Glomerular visceral epithelial cell (primary cell): Measurements from ENCODE around the gene DOK4.
"Not testable (repeated sequence)": the region's sequence is repeated elsewhere in the genome, so short reads cannot be mapped to it uniquely, and the experiment has no call there.

ENCODE experiments used
- DNase-seq: peaks from one replicate; pipeline ENCODE4 v3.0.0-alpha.2; 2016; ENCODE audit errors: extremely low spot score

DOK4 gene

GRCh38 chr16:57447186-57447962, 38.9 kb downstream of the DOK4 start, which contains the start of the genes CIAPIN1 and COQ9:
Gene CIAPIN1 (minus strand): TSS chr16:57447385. CDS start chr16:57440928, 6,457 bp downstream.
Gene COQ9 (plus strand): TSS chr16:57447479. CDS start chr16:57447506, 27 bp downstream.
- DNase-seq, result peak; percentile 89

DNA sequence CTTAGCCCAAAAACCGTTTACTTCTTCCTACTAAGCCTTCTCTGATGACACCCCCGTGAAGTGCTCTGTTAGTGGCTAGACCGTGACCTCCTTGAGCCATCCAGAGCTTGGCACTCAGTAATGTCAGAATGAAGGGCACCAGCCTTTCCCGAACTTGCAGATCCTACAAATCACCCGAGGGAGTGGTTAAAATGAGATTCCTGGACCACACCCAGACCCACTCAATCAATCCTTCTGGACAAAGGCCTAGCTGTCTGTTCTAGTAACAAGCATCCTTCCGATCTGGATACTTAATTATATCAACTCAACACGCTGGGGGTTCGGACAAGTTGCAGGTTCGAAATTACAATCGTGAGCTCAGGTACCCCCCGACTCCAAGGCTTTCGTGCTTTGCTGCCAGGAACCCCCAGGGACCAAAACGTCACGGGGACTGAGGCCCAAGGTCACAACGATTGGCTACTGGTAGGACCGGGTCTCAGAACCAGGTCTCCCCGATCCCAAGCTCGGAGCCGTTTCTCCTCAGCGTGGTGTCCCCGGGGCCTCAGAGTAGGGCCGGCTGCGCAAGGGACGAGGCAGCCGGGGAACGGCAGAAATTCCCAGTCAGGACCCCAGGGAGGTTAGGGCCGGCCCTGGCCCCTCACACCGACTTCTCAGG, 39.6 kb downstream of the DOK4 start:
- DNase-seq, result peak; percentile 13

DNA sequence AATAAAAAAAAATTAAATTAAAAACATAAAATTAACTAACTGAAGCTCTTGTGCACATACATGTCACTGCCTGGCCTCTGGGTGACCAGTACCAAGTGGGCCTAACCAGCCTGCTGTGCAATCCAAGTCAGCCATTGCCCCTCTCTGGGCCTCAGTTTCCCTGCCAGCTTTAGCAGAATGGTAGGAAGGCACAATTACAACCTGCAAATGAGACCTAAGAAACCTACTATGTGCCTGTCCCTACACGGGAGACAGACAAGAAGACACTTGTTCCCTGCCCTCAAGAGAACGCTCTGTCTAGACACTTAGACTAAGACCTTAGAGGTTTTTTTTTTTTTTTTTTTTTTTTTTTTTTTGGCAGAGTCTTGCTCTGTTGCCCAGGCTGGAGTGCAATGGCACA, 40.8 kb downstream of the DOK4 start:
- DNase-seq, result no peak

- no peak for DNase-seq
Observed at GRCh38 chr16:57444711-57445110, 41.6 kb downstream of the DOK4 start.

DNA sequence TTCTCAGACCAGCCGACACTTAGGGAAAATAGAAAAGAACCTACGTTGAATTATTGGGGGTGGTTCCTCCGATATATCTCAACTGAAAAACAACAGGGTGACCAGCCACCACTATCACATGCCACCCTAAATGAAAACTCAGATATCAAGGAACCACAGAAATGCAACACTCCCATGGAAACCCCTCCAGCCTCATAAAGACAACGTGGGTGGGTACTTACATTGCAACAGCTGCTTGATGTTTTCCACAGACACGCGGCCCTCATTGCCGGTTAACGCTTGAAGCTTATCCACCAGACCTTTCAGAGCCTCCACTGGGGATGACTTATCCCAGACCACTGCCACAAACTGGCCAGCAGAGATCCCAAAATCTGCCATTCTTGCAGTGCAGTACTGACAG, 45.7 kb downstream of the DOK4 start:
- DNase-seq, result not testable (repeated sequence)

- DNase-seq, result not testable (repeated sequence)
Observed at GRCh38 chr16:57439947-57440346, 46.3 kb downstream of the DOK4 start.

- DNase-seq, result no peak
Observed at GRCh38 chr16:57435838-57436237, 50.5 kb downstream of the DOK4 start.

DNA sequence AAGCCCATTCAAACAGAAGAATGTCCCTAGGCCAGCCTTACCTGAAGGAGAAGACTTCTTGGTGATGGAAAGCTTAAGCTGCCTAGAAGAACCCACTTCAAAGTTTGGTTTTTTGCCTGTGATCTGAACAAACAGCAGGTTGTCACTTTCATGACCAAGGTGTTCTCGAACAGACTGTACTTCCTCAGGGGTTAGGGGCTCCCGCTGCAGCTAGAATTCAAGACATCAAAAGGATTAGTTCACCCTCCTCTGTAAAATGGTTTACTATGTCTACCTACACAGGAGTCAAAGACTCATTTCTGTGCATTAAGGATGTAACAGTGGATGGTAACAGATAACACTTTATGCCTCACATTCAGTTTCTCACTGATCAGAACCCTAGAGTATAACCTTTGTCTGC, 52.3 kb downstream of the DOK4 start:
- DNase-seq, result no peak

GRCh38 chr16:57432989-57433388, 53.3 kb downstream of the DOK4 start:
- no peak for DNase-seq

- no peak for DNase-seq
Observed at GRCh38 chr16:57432505-57432904, 53.8 kb downstream of the DOK4 start.

GRCh38 chr16:57430955-57431354, 55.3 kb downstream of the DOK4 start:
- no peak for DNase-seq

DNA sequence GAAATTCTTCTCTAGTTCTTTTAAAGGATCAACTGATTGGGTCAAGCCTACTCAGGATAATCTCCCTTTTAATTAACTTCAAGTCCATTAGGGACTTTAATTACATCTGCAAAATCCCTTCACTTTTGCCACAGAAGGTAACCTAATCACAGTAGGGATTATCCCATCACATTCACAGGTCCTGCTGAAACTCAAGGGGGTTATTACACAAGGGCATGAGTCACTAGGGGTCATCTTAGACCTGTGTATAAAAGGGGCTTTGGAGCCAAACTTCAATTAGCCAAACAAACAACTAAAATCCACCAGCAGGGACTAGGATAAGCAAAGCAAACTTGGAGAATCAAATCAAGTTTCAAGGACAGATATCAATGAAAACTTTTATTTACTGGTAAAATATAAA, 58.5 kb downstream of the DOK4 start:
- no peak for DNase-seq

DNA sequence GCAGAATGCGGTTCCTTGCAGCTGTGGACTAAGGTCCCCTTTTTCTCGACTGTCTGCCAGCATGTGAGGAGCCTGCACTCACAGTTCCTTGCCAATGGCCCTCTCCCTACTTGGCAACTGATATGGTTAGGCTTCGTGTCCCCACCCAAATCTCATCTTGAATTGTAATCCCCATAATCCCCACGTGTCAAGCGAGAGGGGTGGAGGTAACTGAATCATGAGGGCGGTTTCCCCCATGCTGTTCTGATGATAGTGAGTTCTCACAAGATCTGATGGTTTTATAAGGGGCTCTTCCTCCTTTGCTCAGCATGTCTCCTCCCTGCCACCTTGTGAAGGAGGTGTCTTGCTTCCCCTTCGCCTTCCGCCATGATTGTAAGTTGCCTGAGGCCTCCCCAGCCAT, 59.0 kb downstream of the DOK4 start:
- no peak for DNase-seq

DNA sequence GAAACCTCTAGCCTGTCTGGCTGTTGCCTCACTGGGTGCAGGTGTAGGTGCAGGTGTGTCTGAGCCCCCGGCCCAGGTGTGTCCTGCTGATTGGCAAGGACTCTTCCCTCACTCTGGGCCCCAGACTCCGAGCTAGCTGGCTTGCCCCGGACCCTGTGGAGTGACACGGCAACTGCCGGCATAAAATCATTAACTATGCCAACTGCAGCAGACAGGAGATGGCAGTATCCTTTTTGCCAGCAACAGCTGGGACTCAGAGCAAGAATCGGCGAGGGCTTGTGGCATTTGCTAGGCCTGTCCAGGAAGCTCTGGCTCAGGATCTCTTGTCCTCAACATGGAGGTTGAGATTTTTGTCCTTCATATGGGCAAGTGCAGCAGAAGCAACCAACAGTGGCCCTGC, 59.9 kb downstream of the DOK4 start:
- DNase-seq, result no peak

GRCh38 chr16:57424583-57424982, 61.7 kb downstream of the DOK4 start:
- no peak for DNase-seq

DNA sequence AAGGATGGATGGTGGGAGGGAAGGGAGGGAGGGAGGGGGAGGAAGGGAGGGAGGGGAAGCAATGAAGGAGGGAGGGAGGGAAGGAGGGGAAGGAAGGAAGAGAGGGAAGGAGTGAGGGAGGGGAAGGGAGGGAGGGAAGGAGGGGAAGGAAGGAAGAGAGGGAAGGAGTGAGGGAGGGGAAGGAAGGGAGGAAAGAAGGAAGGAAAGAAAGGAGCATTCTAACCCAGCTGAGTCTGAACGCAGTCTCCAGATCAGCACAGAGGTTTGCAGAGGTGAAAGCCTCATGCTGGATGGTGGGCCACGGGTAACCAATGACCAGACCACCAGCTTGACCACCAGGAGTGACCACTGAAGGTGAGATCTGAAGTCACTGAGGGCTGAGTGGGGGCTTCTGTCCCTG, 63.1 kb downstream of the DOK4 start:
- DNase-seq, result no peak

DNA sequence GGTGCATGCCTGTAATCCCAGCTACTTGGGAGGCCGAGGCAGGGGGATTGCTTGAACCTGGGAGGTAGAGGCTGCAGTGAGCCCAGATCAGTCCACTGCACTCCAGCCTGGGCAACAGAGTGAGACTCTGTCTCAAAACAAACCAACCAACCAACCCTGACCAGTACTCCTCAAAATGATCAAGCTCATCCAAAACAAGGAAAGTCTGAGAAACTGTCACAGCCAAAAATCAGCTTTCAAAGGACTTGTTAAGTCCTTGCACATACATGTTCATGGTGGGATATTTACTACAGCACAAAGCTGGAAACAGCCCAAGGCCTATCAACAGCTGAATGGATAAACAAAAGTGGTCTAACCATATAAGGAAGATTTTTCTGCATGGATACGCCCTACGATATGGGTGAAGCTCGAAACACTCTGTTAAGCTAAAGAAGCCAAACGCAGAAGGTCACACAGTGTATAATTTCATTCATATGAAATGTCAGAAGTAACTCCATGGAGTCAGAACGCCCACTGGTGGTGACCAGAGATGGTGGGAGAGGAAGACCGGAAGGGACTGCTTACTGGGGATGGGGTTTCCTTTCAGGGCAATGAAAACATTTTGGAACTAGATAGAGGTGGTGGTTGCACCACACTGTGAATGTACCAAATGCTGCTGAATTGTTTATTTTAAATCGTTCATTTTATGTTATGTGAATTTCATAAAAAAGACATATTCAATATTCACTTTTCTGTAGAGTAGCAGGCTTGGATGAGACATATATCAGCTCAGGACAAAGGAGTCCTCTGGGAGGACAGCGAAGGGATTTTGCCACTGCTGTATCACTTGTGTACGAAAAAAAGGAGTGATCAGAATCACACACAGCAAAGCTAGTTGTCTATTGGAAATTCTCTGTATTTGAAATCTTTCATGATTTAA, 64.0 kb downstream of the DOK4 start:
- peak; percentile 50 for DNase-seq
